Testis (tissue), 2 donors: ENCODE data around the gene UBQLN4.

ENCODE experiments used
- POLR2A ChIP-seq: fragments of 450-650 bp; IDR thresholded peaks from one replicate; pipeline ENCODE4 v1.6.1; 2017; ENCODE audit warnings: antibody characterized with exemption, mild to moderate bottlenecking, moderate library complexity
- TF ChIP-seq, protein P1 (sequence below), 3 experiments: fragments of 450-650 bp in 2 of 3; fragments of 200-600 bp in 1 of 3; sonication (generic) in 1 of 3; IDR thresholded peaks; one replicate each; pipeline ENCODE4 v1.5.1; 2016 to 2019; ENCODE audit warnings: antibody characterized with exemption in 3 of 3, mild to moderate bottlenecking in 2 of 3, moderate library complexity in 1 of 3

DNA sequence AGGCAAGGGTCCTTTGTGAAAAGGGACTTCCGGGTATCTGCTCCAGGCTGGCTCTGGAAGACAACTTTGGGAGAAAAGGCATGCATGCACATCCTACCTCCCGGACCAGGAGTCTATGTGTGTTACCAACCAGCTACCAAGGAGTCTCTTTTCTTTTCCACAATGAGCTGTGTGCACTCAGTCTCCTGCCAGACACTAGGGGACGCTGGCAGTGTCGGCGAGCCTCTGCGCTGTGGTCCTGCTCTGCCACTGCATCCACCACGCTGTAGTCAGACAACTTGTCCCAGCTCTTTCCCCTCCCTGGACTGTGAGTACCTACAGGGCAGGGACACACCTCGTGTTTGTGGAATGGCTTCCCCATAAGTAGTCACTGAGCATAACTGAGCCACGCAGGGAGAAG, 27.7 kb downstream of the UBQLN4 start:
- no peak for TF ChIP-seq POLR2A
- TF ChIP-seq, protein P1, sequence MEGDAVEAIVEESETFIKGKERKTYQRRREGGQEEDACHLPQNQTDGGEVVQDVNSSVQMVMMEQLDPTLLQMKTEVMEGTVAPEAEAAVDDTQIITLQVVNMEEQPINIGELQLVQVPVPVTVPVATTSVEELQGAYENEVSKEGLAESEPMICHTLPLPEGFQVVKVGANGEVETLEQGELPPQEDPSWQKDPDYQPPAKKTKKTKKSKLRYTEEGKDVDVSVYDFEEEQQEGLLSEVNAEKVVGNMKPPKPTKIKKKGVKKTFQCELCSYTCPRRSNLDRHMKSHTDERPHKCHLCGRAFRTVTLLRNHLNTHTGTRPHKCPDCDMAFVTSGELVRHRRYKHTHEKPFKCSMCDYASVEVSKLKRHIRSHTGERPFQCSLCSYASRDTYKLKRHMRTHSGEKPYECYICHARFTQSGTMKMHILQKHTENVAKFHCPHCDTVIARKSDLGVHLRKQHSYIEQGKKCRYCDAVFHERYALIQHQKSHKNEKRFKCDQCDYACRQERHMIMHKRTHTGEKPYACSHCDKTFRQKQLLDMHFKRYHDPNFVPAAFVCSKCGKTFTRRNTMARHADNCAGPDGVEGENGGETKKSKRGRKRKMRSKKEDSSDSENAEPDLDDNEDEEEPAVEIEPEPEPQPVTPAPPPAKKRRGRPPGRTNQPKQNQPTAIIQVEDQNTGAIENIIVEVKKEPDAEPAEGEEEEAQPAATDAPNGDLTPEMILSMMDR (IDR thresholded peaks at IDR 0.05), result peak in 1 of 3 experiments; percentile 34
